ENCODE data around the gene TCF7L1. TPM values are rescaled to one million over a fixed set of nuclear protein-coding genes. Genes with fewer than 3 reads are reported as not detected.

The TCF7L1 gene
- total RNA-seq, 2 donors from 2014 or later: 3.1 to 4.0 TPM

DNA sequence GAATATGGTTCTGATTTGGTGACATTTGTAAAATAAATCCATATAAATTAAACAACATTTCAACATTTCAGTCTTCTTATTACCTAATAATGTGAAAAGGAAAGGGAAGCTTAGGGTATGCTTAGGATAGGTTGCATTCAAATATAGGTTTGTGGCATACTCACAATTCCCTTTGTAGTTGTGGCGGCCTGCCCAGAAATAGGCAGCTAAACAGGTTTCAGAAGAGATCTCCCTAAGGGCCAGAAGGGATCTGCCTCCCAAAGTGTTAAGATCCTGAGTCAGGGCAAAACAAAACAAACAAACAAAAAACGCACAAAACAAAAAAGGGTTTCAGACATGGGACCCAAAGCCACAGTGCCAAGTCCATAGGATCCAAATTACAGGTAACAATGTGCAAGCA is 41.4 kb upstream of the TCF7L1 start:
- TF ChIP-seq, protein P1, sequence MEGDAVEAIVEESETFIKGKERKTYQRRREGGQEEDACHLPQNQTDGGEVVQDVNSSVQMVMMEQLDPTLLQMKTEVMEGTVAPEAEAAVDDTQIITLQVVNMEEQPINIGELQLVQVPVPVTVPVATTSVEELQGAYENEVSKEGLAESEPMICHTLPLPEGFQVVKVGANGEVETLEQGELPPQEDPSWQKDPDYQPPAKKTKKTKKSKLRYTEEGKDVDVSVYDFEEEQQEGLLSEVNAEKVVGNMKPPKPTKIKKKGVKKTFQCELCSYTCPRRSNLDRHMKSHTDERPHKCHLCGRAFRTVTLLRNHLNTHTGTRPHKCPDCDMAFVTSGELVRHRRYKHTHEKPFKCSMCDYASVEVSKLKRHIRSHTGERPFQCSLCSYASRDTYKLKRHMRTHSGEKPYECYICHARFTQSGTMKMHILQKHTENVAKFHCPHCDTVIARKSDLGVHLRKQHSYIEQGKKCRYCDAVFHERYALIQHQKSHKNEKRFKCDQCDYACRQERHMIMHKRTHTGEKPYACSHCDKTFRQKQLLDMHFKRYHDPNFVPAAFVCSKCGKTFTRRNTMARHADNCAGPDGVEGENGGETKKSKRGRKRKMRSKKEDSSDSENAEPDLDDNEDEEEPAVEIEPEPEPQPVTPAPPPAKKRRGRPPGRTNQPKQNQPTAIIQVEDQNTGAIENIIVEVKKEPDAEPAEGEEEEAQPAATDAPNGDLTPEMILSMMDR (IDR thresholded peaks at IDR 0.05): no peak
- no peak for DNase-seq (ENCODE audit: low spot score)
- Histone ChIP-seq H3K27me3 (no peaks in the 10 kb centered on the region), H3K36me3 (no peaks in the 10 kb centered on the region), H3K27ac (no peak overlapping the region), H3K4me3 (no peak overlapping the region), H3K9me3 (no peaks in the 10 kb centered on the region), H3K4me1 (no peaks in the 10 kb centered on the region)

DNA sequence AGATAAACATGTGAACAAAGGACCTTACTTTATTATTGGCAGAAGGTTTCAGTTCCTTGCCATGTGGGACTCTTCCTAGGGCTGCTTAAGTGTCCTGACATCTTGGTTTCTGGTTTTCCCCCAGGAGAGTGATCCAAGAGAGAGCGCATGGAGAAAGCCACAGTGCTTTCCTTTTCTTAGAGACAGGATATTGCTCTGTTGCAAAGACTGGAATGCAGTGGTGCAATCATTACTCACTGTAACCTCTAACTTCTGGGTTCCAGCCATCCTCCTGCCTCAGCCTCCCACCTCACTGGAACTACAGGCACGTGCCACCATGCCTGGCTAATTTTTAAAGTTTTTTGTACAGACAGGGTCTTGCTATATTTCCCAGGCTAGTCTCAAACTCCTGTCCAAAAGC is 38.1 kb upstream of the TCF7L1 start:
- no peaks in the 10 kb centered on the region for H3K9me3 ChIP-seq
- no peak overlapping the region for H3K27ac ChIP-seq
- no peaks in the 10 kb centered on the region for H3K27me3 ChIP-seq
- DNase-seq (ENCODE audit: low spot score): no peak
- TF ChIP-seq, protein P1 (IDR thresholded peaks at IDR 0.05): no peak
- no peak overlapping the region for H3K4me3 ChIP-seq
- no peaks in the 10 kb centered on the region for H3K4me1 ChIP-seq
- no peaks in the 10 kb centered on the region for H3K36me3 ChIP-seq

DNA sequence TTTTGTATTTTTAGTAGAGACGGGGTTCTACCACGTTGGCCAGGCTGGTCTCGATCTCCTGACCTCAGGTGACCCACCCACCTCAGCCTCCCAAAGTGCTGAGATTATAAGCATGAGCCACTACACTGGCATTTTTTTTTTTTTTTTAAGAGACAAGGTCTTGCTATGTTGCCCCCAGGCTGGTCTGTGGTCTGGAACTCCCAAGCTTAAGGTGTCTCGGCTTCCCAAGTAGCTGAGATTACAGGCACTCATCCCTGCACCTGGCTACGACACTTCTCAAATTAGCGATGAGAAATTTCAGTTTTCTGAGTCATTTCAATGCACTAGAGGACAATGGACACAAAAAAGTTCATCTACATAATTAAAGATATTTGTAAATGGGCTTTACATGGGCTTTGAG is 36.6 kb upstream of the TCF7L1 start:
- no peaks in the 10 kb centered on the region for H3K4me1 ChIP-seq

DNA sequence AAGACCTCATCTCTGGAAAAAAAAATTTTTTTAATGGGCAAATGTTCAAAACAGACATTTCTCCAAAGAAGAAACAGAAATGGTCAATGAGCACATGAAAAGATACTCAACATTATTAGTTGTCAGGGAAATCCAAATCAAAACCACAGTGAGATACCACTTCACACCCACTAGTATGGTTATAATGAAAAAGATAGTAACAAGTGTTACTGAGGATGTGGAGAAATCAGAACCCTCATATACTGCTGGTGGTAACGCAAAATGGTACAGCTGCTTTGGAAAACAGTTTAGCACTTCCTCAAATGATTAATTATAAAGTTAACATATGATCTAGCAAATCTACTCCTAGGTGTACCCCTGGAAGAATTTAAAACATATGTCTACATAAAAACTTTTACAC is 29.0 kb upstream of the TCF7L1 start:
- H3K36me3 ChIP-seq: no peaks in the 10 kb centered on the region
- TF ChIP-seq, protein P1 (IDR thresholded peaks at IDR 0.05): no peak

More for the DNA sequence above, 36.6 kb upstream of the TCF7L1 start:
- DNase-seq (ENCODE audit: low spot score): no peak
- TF ChIP-seq, protein P1 (IDR thresholded peaks at IDR 0.05): no peak
- H3K36me3 ChIP-seq: no peaks in the 10 kb centered on the region
- no peak overlapping the region for H3K4me3 ChIP-seq
- H3K27me3 ChIP-seq: no peaks in the 10 kb centered on the region
- H3K27ac ChIP-seq: no peak overlapping the region
- no peaks in the 10 kb centered on the region for H3K9me3 ChIP-seq

DNA sequence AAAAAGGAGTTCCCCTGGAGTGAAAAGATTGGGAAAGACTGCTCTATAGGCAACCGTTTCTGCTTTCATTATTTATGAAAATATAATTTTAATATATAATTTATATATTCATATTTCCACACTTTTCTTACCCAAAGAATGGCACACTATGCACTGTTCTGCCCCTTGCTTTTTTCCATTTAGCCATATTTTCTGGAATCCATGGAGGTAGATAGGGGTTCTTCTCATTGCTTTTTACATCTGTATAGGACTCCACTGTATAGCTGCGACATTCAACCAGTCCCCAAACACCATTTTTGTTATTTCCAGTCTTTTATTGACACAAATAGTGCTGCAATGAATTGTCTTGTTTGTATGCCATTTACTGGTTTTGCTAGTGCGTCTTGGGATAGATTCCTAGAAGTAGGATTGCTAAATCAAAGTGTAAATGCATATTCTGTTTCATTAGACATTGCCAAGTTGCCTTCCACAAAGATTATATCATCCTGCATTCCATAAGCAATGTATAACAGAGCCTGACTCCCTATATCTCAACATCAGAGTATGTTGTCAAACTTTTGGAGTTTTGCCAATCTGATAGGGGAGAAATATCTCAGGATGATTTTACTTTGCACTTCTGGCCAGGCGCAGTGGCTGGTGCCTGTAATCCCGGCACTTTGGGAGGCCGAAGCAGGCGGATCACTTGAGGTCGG is 26.6 kb upstream of the TCF7L1 start:
- H3K36me3 ChIP-seq: no peaks in the 10 kb centered on the region
- no peaks in the 10 kb centered on the region for H3K4me1 ChIP-seq
- DNase-seq (ENCODE audit: low spot score): no peak
- TF ChIP-seq, protein P1 (IDR thresholded peaks at IDR 0.05): no peak
- H3K4me3 ChIP-seq: no peak overlapping the region
- H3K9me3 ChIP-seq: no peaks in the 10 kb centered on the region
- no peak overlapping the region for H3K27ac ChIP-seq
- no peaks in the 10 kb centered on the region for H3K27me3 ChIP-seq

More for the DNA sequence above, 29.0 kb upstream of the TCF7L1 start:
- no peak for DNase-seq (ENCODE audit: low spot score)
- Histone ChIP-seq H3K27ac (no peak overlapping the region), H3K4me3 (no peak overlapping the region), H3K4me1 (no peaks in the 10 kb centered on the region), H3K9me3 (no peaks in the 10 kb centered on the region), H3K27me3 (no peaks in the 10 kb centered on the region)

All from right atrium auricular region (tissue), 2 donors.